ENCODE measurements around the gene CHN2. TPM values are rescaled to one million over a fixed set of nuclear protein-coding genes. Genes with fewer than 3 reads are reported as not detected.
A peak's percentile ranks its signal among the peaks of the same experiment; 100 is the strongest.

The CHN2 gene
- total RNA-seq, 1 donor from 2014 or later = 0.73 TPM

GRCh38 chr7:29236649-29237048 is 42.1 kb downstream of the CHN2 start:
- peaks cover 13% of the 10 kb centered on the region for H3K4me1 Mint-ChIP-seq (ENCODE audit: low read depth)
- no peak overlapping the region for H3K27ac Mint-ChIP-seq
- DNase-seq (ENCODE audit: low spot score) = no peak
- intact Hi-C loops (cut with micrococcal nuclease) = no loop called here
- H3K9me3 Mint-ChIP-seq = no peaks in the 10 kb centered on the region
- H3K4me3 Mint-ChIP-seq (ENCODE audit: low read depth) = no peak overlapping the region
- no peaks in the 10 kb centered on the region for H3K36me3 Mint-ChIP-seq (ENCODE audit: low read depth)
- H3K27me3 Mint-ChIP-seq (ENCODE audit: low read depth) = peaks cover 39% of the 10 kb centered on the region

- Mint-ChIP-seq H3K9me3 (no peaks in the 10 kb centered on the region), H3K36me3 (ENCODE audit: low read depth) (no peaks in the 10 kb centered on the region), H3K4me1 (ENCODE audit: low read depth) (peaks cover 13% of the 10 kb centered on the region), H3K27ac (no peak overlapping the region), H3K4me3 (ENCODE audit: low read depth) (no peak overlapping the region), H3K27me3 (ENCODE audit: low read depth) (peaks cover 40% of the 10 kb centered on the region)
- no peak for DNase-seq (ENCODE audit: low spot score)
- intact Hi-C loops (cut with micrococcal nuclease) = no loop called here
Measured at GRCh38 chr7:29237489-29237888, 42.9 kb downstream of the CHN2 start.

GRCh38 chr7:29239638-29240037 is 45.1 kb downstream of the CHN2 start:
- DNase-seq (ENCODE audit: low spot score) = no peak
- Mint-ChIP-seq H3K36me3 (ENCODE audit: low read depth) (no peaks in the 10 kb centered on the region), H3K4me1 (ENCODE audit: low read depth) (peaks cover 19% of the 10 kb centered on the region), H3K27ac (no peak overlapping the region), H3K9me3 (no peaks in the 10 kb centered on the region), H3K27me3 (ENCODE audit: low read depth) (peaks cover 36% of the 10 kb centered on the region), H3K4me3 (ENCODE audit: low read depth) (no peak overlapping the region)
- intact Hi-C loops (cut with micrococcal nuclease) = loop anchor here (1.0 to 10.0 kb wide), 3 partner anchors 42 to 169 kb away; no protein-coding TSS in a partner anchor

- DNase-seq (ENCODE audit: low spot score) = no peak
- H3K4me3 Mint-ChIP-seq (ENCODE audit: low read depth) = no peak overlapping the region
- H3K36me3 Mint-ChIP-seq (ENCODE audit: low read depth) = no peaks in the 10 kb centered on the region
- no peaks in the 10 kb centered on the region for H3K9me3 Mint-ChIP-seq
- H3K4me1 Mint-ChIP-seq (ENCODE audit: low read depth) = peaks cover 17% of the 10 kb centered on the region
- intact Hi-C loops (cut with micrococcal nuclease) = loop anchor here (5.0 to 10.0 kb wide), 2 partner anchors 45 to 127 kb away; no protein-coding TSS in a partner anchor
- H3K27me3 Mint-ChIP-seq (ENCODE audit: low read depth) = peaks cover 33% of the 10 kb centered on the region
- no peak overlapping the region for H3K27ac Mint-ChIP-seq
Measured at GRCh38 chr7:29242265-29242664, 47.7 kb downstream of the CHN2 start.

GRCh38 chr7:29243910-29244655 is 49.5 kb downstream of the CHN2 start:
- Mint-ChIP-seq H3K27me3 (ENCODE audit: low read depth) (peaks cover 27% of the 10 kb centered on the region), H3K4me3 (ENCODE audit: low read depth) (no peak overlapping the region), H3K9me3 (no peaks in the 10 kb centered on the region), H3K4me1 (ENCODE audit: low read depth) (peaks cover 17% of the 10 kb centered on the region), H3K36me3 (ENCODE audit: low read depth) (no peaks in the 10 kb centered on the region), H3K27ac (peak overlapping the region; percentile 39)
- intact Hi-C loops (cut with micrococcal nuclease) = loop anchor here (1.0 to 10.0 kb wide), 6 partner anchors 10 to 129 kb away; no protein-coding TSS in a partner anchor
- no peak for DNase-seq (ENCODE audit: low spot score)

- DNase-seq (ENCODE audit: low spot score) = no peak
- Mint-ChIP-seq H3K27ac (no peak overlapping the region), H3K27me3 (ENCODE audit: low read depth) (peaks cover 15% of the 10 kb centered on the region), H3K4me1 (ENCODE audit: low read depth) (peaks cover 17% of the 10 kb centered on the region), H3K9me3 (no peaks in the 10 kb centered on the region), H3K4me3 (ENCODE audit: low read depth) (no peak overlapping the region), H3K36me3 (ENCODE audit: low read depth) (no peaks in the 10 kb centered on the region)
- intact Hi-C loops (cut with micrococcal nuclease) = loop anchor here (10.0 kb wide), 1 partner anchor 133 kb away; no protein-coding TSS in a partner anchor
Measured at GRCh38 chr7:29247224-29247962, 52.8 kb downstream of the CHN2 start.

GRCh38 chr7:29247963-29248236 is 53.3 kb downstream of the CHN2 start:
- Mint-ChIP-seq H3K4me1 (ENCODE audit: low read depth) (peaks cover 17% of the 10 kb centered on the region), H3K36me3 (ENCODE audit: low read depth) (no peaks in the 10 kb centered on the region), H3K9me3 (no peaks in the 10 kb centered on the region), H3K4me3 (ENCODE audit: low read depth) (no peak overlapping the region), H3K27ac (no peak overlapping the region), H3K27me3 (ENCODE audit: low read depth) (peaks cover 15% of the 10 kb centered on the region)
- DNase-seq (ENCODE audit: low spot score) = no peak
- intact Hi-C loops (cut with micrococcal nuclease) = loop anchor here (10.0 kb wide), 1 partner anchor 133 kb away; no protein-coding TSS in a partner anchor

- intact Hi-C loops (cut with micrococcal nuclease) = loop anchor here (10.0 kb wide), 1 partner anchor 134 kb away; no protein-coding TSS in a partner anchor
- Mint-ChIP-seq H3K4me3 (ENCODE audit: low read depth) (no peak overlapping the region), H3K27ac (no peak overlapping the region), H3K27me3 (ENCODE audit: low read depth) (peaks cover 11% of the 10 kb centered on the region), H3K9me3 (no peaks in the 10 kb centered on the region), H3K4me1 (ENCODE audit: low read depth) (peaks cover 11% of the 10 kb centered on the region), H3K36me3 (ENCODE audit: low read depth) (no peaks in the 10 kb centered on the region)
- no peak for DNase-seq (ENCODE audit: low spot score)
Measured at GRCh38 chr7:29248713-29249382, 54.3 kb downstream of the CHN2 start.

- DNase-seq (ENCODE audit: low spot score) = no peak
- intact Hi-C loops (cut with micrococcal nuclease) = loop anchor here (10.0 kb wide), 1 partner anchor 135 kb away; no protein-coding TSS in a partner anchor
- Mint-ChIP-seq H3K4me1 (ENCODE audit: low read depth) (peaks cover 6% of the 10 kb centered on the region), H3K9me3 (no peaks in the 10 kb centered on the region), H3K27me3 (ENCODE audit: low read depth) (peaks cover 13% of the 10 kb centered on the region), H3K36me3 (ENCODE audit: low read depth) (no peaks in the 10 kb centered on the region), H3K4me3 (ENCODE audit: low read depth) (no peak overlapping the region), H3K27ac (no peak overlapping the region)
Measured at GRCh38 chr7:29249383-29249750, 54.8 kb downstream of the CHN2 start.

GRCh38 chr7:29249860-29250259 is 55.3 kb downstream of the CHN2 start:
- no peak overlapping the region for H3K27ac Mint-ChIP-seq
- intact Hi-C loops (cut with micrococcal nuclease) = loop anchor here (10.0 kb wide), 1 partner anchor 135 kb away; no protein-coding TSS in a partner anchor
- H3K27me3 Mint-ChIP-seq (ENCODE audit: low read depth) = peaks cover 15% of the 10 kb centered on the region
- no peak for DNase-seq (ENCODE audit: low spot score)
- no peak overlapping the region for H3K4me3 Mint-ChIP-seq (ENCODE audit: low read depth)
- no peaks in the 10 kb centered on the region for H3K36me3 Mint-ChIP-seq (ENCODE audit: low read depth)
- peaks cover under 1% of the 10 kb centered on the region for H3K4me1 Mint-ChIP-seq (ENCODE audit: low read depth)
- no peaks in the 10 kb centered on the region for H3K9me3 Mint-ChIP-seq

- no peak overlapping the region for H3K27ac Mint-ChIP-seq
- no peaks in the 10 kb centered on the region for H3K9me3 Mint-ChIP-seq
- intact Hi-C loops (cut with micrococcal nuclease) = no loop called here
- no peak for DNase-seq (ENCODE audit: low spot score)
- H3K27me3 Mint-ChIP-seq (ENCODE audit: low read depth) = peaks cover 26% of the 10 kb centered on the region
- H3K4me3 Mint-ChIP-seq (ENCODE audit: low read depth) = no peak overlapping the region
- H3K36me3 Mint-ChIP-seq (ENCODE audit: low read depth) = no peaks in the 10 kb centered on the region
- H3K4me1 Mint-ChIP-seq (ENCODE audit: low read depth) = no peaks in the 10 kb centered on the region
Measured at GRCh38 chr7:29253225-29253624, 58.6 kb downstream of the CHN2 start.

GRCh38 chr7:29254591-29254990 is 60.0 kb downstream of the CHN2 start:
- Mint-ChIP-seq H3K9me3 (no peaks in the 10 kb centered on the region), H3K4me3 (ENCODE audit: low read depth) (no peak overlapping the region), H3K27me3 (ENCODE audit: low read depth) (peaks cover 28% of the 10 kb centered on the region), H3K36me3 (ENCODE audit: low read depth) (no peaks in the 10 kb centered on the region), H3K27ac (no peak overlapping the region), H3K4me1 (ENCODE audit: low read depth) (no peaks in the 10 kb centered on the region)
- intact Hi-C loops (cut with micrococcal nuclease) = no loop called here
- DNase-seq (ENCODE audit: low spot score) = no peak
